SU-DHL-6 (cell line): Measurements from ENCODE around the gene NANOS3.
A peak's percentile ranks its signal among the peaks of the same experiment; 100 is the strongest.

ENCODE experiments used
- H2AFZ ChIP-seq: fragments of 200-600 bp; sonication (generic); 2 replicates; pipeline ENCODE4 v1.6.1; 2014; ENCODE audit warnings: low read depth, mild to moderate bottlenecking, moderate library complexity, mixed read lengths, antibody characterized with exemption, low read length; ENCODE audit not compliant: severe bottlenecking
- H3F3A ChIP-seq: fragments of 200-600 bp; shearing (Covaris generic); 2 replicates; pipeline ENCODE4 v1.6.0; 2016; ENCODE audit warnings: antibody characterized with exemption, mild to moderate bottlenecking; ENCODE audit not compliant: insufficient read depth
- H3K27ac ChIP-seq: fragments of 200-600 bp; sonication (generic); 2 replicates; pipeline ENCODE4 v1.5.1; 2016; ENCODE audit warnings: low read depth, mild to moderate bottlenecking, low read length, moderate library complexity, mixed read lengths
- H3K27me3 ChIP-seq: fragments of 200-600 bp; sonication (generic), shearing (Covaris generic); 2 replicates; pipeline ENCODE4 v1.6.0; 2014; ENCODE audit warnings: mild to moderate bottlenecking, low read length
- H3K36me3 ChIP-seq: fragments of 200-600 bp; sonication (generic); 2 replicates; pipeline ENCODE4 v1.6.1; 2014; ENCODE audit warnings: mild to moderate bottlenecking, low read length, mixed read lengths
- H3K4me2 ChIP-seq: fragments of 300-600, 200-600 bp; shearing (Covaris generic), sonication (generic); 2 replicates; pipeline ENCODE4 v1.6.0; 2014; ENCODE audit warnings: low read length, low read depth, mild to moderate bottlenecking; ENCODE audit not compliant: poor library complexity, severe bottlenecking
- H3K4me3 ChIP-seq: fragments of 200-600 bp; sonication (generic); 2 replicates; pipeline ENCODE4 v1.5.1; 2014; ENCODE audit warnings: antibody characterized with exemption, low read length, mild to moderate bottlenecking, mixed read lengths; ENCODE audit not compliant: insufficient read depth, poor library complexity, severe bottlenecking
- H3K79me2 ChIP-seq: fragments of 200-600 bp; sonication (generic); 2 replicates; pipeline ENCODE4 v1.6.1; 2014; ENCODE audit warnings: mild to moderate bottlenecking, low read length, moderate library complexity; ENCODE audit not compliant: insufficient read depth
- H3K9ac ChIP-seq: fragments of 200-600 bp; sonication (generic); 2 replicates; pipeline ENCODE4 v1.7.0; 2014; ENCODE audit warnings: mild to moderate bottlenecking, low read length
- H3K9me2 ChIP-seq: fragments of 200-600 bp; sonication (generic); replicated peaks from 2 replicates; pipeline ENCODE4 v1.6.1; 2014; ENCODE audit warnings: low read length; ENCODE audit not compliant: insufficient read depth
- H3K9me3 ChIP-seq: fragments of 200-600 bp; sonication (generic); 2 replicates; pipeline ENCODE4 v1.6.1; 2014; ENCODE audit warnings: low read length, mixed read lengths; ENCODE audit not compliant: insufficient read depth
- H4K20me1 ChIP-seq: fragments of 200-600 bp; sonication (generic); 2 replicates; pipeline ENCODE4 v1.6.1; 2014; ENCODE audit warnings: low read depth, mild to moderate bottlenecking, antibody characterized with exemption, low read length, moderate library complexity, mixed read lengths
- EZH2phosphoT487 ChIP-seq: fragments of 200-600 bp; sonication (generic), shearing (Covaris generic); conservative IDR thresholded peaks from 2 replicates; pipeline ENCODE4 v1.6.1; 2018; ENCODE audit warnings: mild to moderate bottlenecking, antibody characterized with exemption, low read length, moderate library complexity, mixed read lengths
- TF ChIP-seq, protein P1 (sequence below): fragments of 200-600 bp; sonication (generic); IDR thresholded peaks from one replicate; pipeline ENCODE4 v1.5.1; 2017; ENCODE audit warnings: antibody characterized with exemption, mild to moderate bottlenecking, low read length, moderate library complexity; ENCODE audit not compliant: insufficient read depth, poor library complexity, severe bottlenecking

NANOS3 gene

GRCh38 chr19:13843104-13843921, 33.6 kb upstream of the NANOS3 start:
- Histone ChIP-seq H3K79me2 (no peaks in the 10 kb centered on the region), H3K4me3 (peak overlapping the region; percentile 25), H3K4me2 (peak overlapping the region; percentile 54), H3K27ac (no peak overlapping the region), H3F3A (peaks cover 8% of the 10 kb centered on the region; the same call in 1 of the 2 replicates), H4K20me1 (no peaks in the 10 kb centered on the region), H2AFZ (no peak overlapping the region), H3K27me3 (no peaks in the 10 kb centered on the region), H3K9ac (peak overlapping the region; percentile 56), H3K9me2 (no peaks in the 10 kb centered on the region), H3K36me3 (no peaks in the 10 kb centered on the region), H3K9me3 (no peaks in the 10 kb centered on the region)
- TF ChIP-seq, protein P1, sequence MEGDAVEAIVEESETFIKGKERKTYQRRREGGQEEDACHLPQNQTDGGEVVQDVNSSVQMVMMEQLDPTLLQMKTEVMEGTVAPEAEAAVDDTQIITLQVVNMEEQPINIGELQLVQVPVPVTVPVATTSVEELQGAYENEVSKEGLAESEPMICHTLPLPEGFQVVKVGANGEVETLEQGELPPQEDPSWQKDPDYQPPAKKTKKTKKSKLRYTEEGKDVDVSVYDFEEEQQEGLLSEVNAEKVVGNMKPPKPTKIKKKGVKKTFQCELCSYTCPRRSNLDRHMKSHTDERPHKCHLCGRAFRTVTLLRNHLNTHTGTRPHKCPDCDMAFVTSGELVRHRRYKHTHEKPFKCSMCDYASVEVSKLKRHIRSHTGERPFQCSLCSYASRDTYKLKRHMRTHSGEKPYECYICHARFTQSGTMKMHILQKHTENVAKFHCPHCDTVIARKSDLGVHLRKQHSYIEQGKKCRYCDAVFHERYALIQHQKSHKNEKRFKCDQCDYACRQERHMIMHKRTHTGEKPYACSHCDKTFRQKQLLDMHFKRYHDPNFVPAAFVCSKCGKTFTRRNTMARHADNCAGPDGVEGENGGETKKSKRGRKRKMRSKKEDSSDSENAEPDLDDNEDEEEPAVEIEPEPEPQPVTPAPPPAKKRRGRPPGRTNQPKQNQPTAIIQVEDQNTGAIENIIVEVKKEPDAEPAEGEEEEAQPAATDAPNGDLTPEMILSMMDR: no peak
- TF ChIP-seq EZH2phosphoT487: no peak

- Histone ChIP-seq H3K79me2 (no peaks in the 10 kb centered on the region), H3K4me3 (no peak overlapping the region), H3K4me2 (no peak overlapping the region), H3K9ac (no peak overlapping the region), H3F3A (peaks cover 8% of the 10 kb centered on the region; the same call in 1 of the 2 replicates), H3K9me2 (no peaks in the 10 kb centered on the region), H2AFZ (no peak overlapping the region), H3K27me3 (no peaks in the 10 kb centered on the region), H3K36me3 (no peaks in the 10 kb centered on the region), H3K9me3 (no peaks in the 10 kb centered on the region), H4K20me1 (no peaks in the 10 kb centered on the region), H3K27ac (no peak overlapping the region)
- TF ChIP-seq, protein P1: no peak
- no peak for TF ChIP-seq EZH2phosphoT487
These were observed 32.8 kb upstream of the NANOS3 start for GRCh38 chr19:13844130-13844631.

GRCh38 chr19:13846557-13847406, 30.2 kb upstream of the NANOS3 start:
- Histone ChIP-seq H3K9me2 (no peaks in the 10 kb centered on the region), H3K27ac (no peak overlapping the region), H3F3A (peaks cover 8% of the 10 kb centered on the region; the same call in 1 of the 2 replicates), H3K4me2 (peak overlapping the region; percentile 37), H3K27me3 (no peaks in the 10 kb centered on the region), H2AFZ (no peak overlapping the region), H3K4me3 (peak overlapping the region; percentile 29), H3K79me2 (no peaks in the 10 kb centered on the region), H3K36me3 (no peaks in the 10 kb centered on the region), H3K9me3 (no peaks in the 10 kb centered on the region), H4K20me1 (no peaks in the 10 kb centered on the region), H3K9ac (peak overlapping the region; percentile 8; the same call in 1 of the 2 replicates)
- TF ChIP-seq, protein P1: no peak
- TF ChIP-seq EZH2phosphoT487: no peak
